ENCODE data around the gene ENPP6. TPM values are rescaled to one million over a fixed set of nuclear protein-coding genes. Genes with fewer than 3 reads are reported as not detected.
A peak's percentile ranks its signal among the peaks of the same experiment; 100 is the strongest.
"Not testable (repeated sequence)": the region's sequence is repeated elsewhere in the genome, so short reads cannot be mapped to it uniquely, and the experiment has no call there.

Gene ENPP6
- total RNA-seq, 1 donor, result not detected

- no peaks in the 10 kb centered on the region for H3K9me3 ChIP-seq (ENCODE audit: low read depth, low read length)
- no peak for DNase-seq (ENCODE audit: insufficient read length, low spot score, missing footprints)
- no peaks in the 10 kb centered on the region for H3K27me3 ChIP-seq (ENCODE audit: insufficient read depth, low read length)
- no peaks in the 10 kb centered on the region for H3K79me2 ChIP-seq (ENCODE audit: insufficient read depth, low read length)
- TF ChIP-seq, protein P1, sequence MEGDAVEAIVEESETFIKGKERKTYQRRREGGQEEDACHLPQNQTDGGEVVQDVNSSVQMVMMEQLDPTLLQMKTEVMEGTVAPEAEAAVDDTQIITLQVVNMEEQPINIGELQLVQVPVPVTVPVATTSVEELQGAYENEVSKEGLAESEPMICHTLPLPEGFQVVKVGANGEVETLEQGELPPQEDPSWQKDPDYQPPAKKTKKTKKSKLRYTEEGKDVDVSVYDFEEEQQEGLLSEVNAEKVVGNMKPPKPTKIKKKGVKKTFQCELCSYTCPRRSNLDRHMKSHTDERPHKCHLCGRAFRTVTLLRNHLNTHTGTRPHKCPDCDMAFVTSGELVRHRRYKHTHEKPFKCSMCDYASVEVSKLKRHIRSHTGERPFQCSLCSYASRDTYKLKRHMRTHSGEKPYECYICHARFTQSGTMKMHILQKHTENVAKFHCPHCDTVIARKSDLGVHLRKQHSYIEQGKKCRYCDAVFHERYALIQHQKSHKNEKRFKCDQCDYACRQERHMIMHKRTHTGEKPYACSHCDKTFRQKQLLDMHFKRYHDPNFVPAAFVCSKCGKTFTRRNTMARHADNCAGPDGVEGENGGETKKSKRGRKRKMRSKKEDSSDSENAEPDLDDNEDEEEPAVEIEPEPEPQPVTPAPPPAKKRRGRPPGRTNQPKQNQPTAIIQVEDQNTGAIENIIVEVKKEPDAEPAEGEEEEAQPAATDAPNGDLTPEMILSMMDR (IDR thresholded peaks at IDR 0.05; ENCODE audit: extremely low read depth, low read depth, low read length), result no peak
- H4K20me1 ChIP-seq (ENCODE audit: insufficient read depth, low read length), result no peaks in the 10 kb centered on the region
- no peaks in the 10 kb centered on the region for H3K4me1 ChIP-seq (ENCODE audit: insufficient read depth, low read length)
- H3K4me2 ChIP-seq (ENCODE audit: insufficient read depth, low read length), result no peak overlapping the region
- H3K27ac ChIP-seq (ENCODE audit: low read depth, low read length), result no peak overlapping the region
- no peak overlapping the region for H2AFZ ChIP-seq (ENCODE audit: low read length)
- H3K4me3 ChIP-seq (ENCODE audit: insufficient read depth, low read length), result no peak overlapping the region
- H3K36me3 ChIP-seq (ENCODE audit: insufficient read depth, low read length), result no peaks in the 10 kb centered on the region
These were observed 73.7 kb downstream of the ENPP6 start for GRCh38 chr4:184143770-184144564.

DNA sequence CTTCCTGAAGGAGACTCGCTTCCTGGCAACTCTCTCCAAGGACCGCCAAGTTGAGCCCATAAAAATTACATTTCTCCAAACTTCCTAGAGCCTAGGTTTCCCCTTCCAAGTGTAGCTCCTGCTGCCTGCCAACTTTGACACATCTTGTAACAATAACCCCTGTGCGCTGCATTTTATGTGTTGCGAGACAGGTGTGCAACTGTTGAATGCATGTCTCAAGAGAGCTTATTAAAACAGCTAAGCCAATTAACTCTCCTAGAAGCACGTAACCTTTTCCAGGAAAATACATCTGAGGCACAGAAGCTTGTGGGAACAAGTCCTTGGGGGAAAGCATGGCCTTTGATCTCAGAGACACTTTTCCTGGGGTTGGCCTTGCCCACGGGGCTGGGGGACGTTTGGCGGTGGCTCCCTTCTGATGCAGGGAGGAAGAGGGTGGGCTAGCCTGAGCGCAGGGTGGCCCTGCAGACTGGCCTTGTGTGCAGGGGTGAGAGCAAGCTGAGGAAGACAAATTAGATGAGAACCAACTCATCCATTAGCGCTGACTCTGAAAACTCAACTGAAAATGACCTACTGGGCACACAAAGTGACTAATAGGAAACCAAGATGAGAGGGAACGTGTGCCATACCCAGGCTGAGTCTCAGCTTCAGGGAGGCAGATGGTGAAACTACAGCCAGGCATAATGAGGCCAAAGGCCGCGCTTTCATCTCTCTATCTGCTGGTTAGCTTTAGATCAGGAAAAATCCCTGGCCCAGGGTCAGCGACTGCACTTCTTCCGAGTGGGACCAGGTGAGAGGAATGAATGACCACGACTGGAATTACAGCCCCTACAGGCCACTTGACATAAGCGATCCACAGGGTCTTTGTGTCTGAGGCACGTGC is 75.3 kb downstream of the ENPP6 start:
- H3K36me3 ChIP-seq (ENCODE audit: insufficient read depth, low read length), result no peaks in the 10 kb centered on the region
- no peak overlapping the region for H3K4me3 ChIP-seq (ENCODE audit: insufficient read depth, low read length)
- H3K9me3 ChIP-seq (ENCODE audit: low read depth, low read length), result no peaks in the 10 kb centered on the region
- H3K4me2 ChIP-seq (ENCODE audit: insufficient read depth, low read length), result no peak overlapping the region
- H3K27me3 ChIP-seq (ENCODE audit: insufficient read depth, low read length), result no peaks in the 10 kb centered on the region
- peak; percentile 82 for DNase-seq (ENCODE audit: insufficient read length, low spot score, missing footprints)
- no peaks in the 10 kb centered on the region for H3K79me2 ChIP-seq (ENCODE audit: insufficient read depth, low read length)
- H3K4me1 ChIP-seq (ENCODE audit: insufficient read depth, low read length), result no peaks in the 10 kb centered on the region
- H2AFZ ChIP-seq (ENCODE audit: low read length), result no peak overlapping the region
- no peaks in the 10 kb centered on the region for H4K20me1 ChIP-seq (ENCODE audit: insufficient read depth, low read length)
- TF ChIP-seq, protein P1 (IDR thresholded peaks at IDR 0.05; ENCODE audit: extremely low read depth, low read depth, low read length), result no peak
- H3K27ac ChIP-seq (ENCODE audit: low read depth, low read length), result no peak overlapping the region

DNA sequence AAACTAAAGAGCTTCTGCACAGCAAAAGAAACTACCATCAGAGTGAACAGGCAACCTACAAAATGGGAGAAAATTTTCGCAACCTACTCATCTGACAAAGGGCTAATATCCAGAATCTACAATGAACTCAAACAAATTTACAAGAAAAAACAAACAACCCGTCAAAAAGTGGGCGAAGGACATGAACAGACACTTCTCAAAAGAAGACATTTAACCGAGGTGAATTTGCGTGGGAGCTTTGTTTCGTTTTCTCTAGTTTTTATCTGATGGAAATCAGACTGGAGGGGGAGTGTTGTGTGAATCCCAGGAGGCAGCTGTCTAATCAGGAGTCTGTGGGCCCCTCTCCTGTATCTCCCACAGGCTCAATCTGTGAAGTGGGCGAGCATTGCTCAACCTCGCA is 76.8 kb downstream of the ENPP6 start:
- not testable (repeated sequence) for H3K4me3 ChIP-seq (ENCODE audit: insufficient read depth, low read length); H3K4me2 ChIP-seq (ENCODE audit: insufficient read depth, low read length); H3K9me3 ChIP-seq (ENCODE audit: low read depth, low read length); H3K27ac ChIP-seq (ENCODE audit: low read depth, low read length); H3K27me3 ChIP-seq (ENCODE audit: insufficient read depth, low read length); H3K36me3 ChIP-seq (ENCODE audit: insufficient read depth, low read length); H3K4me1 ChIP-seq (ENCODE audit: insufficient read depth, low read length); H2AFZ ChIP-seq (ENCODE audit: low read length); H3K79me2 ChIP-seq (ENCODE audit: insufficient read depth, low read length); H4K20me1 ChIP-seq (ENCODE audit: insufficient read depth, low read length)
- peak; percentile 68 for DNase-seq (ENCODE audit: insufficient read length, low spot score, missing footprints)

- Histone ChIP-seq H3K4me3 (ENCODE audit: insufficient read depth, low read length) (no peak overlapping the region), H3K9me3 (ENCODE audit: low read depth, low read length) (peaks cover 4% of the 10 kb centered on the region), H4K20me1 (ENCODE audit: insufficient read depth, low read length) (no peaks in the 10 kb centered on the region), H3K27me3 (ENCODE audit: insufficient read depth, low read length) (no peaks in the 10 kb centered on the region), H2AFZ (ENCODE audit: low read length) (no peak overlapping the region), H3K27ac (ENCODE audit: low read depth, low read length) (no peak overlapping the region), H3K4me1 (ENCODE audit: insufficient read depth, low read length) (no peaks in the 10 kb centered on the region), H3K79me2 (ENCODE audit: insufficient read depth, low read length) (no peaks in the 10 kb centered on the region), H3K36me3 (ENCODE audit: insufficient read depth, low read length) (no peaks in the 10 kb centered on the region), H3K4me2 (ENCODE audit: insufficient read depth, low read length) (no peak overlapping the region)
- DNase-seq (ENCODE audit: insufficient read length, low spot score, missing footprints), result no peak
- TF ChIP-seq, protein P1 (IDR thresholded peaks at IDR 0.05; ENCODE audit: extremely low read depth, low read depth, low read length), result no peak
These were observed 81.1 kb downstream of the ENPP6 start for GRCh38 chr4:184136525-184136924.

Data from osteoblast (primary cell).